Measurements from ENCODE around the gene ARRB2.

DNA sequence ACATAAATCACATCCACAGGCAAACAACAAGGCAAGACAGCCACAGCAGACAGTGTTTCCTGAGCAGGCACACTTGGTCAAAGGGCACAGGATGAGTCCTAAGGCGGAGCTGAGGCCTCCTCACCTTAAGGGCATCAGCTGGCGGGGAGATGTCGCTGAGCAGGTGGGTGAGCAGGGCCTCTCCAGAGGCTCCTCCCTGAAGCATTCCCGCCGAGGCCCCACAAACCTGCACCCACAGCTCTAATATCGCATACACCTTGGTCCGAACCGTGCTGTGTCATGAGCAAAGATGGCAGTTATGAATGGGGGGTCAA lies 35.8 kb upstream of the ARRB2 start:
- TF ChIP-seq ZFP3 (CRISPR knock-in tag; IDR thresholded peaks at IDR 0.05) (no peak), ISL1 (CRISPR knock-in tag; IDR thresholded peaks at IDR 0.05) (no peak), CSDC2 (CRISPR knock-in tag; IDR thresholded peaks at IDR 0.05) (no peak), PPARA (CRISPR knock-in tag; IDR thresholded peaks at IDR 0.05; ENCODE audit: borderline replicate concordance) (no peak), ZNF8 (CRISPR knock-in tag; IDR thresholded peaks at IDR 0.05) (no peak), SNAI2 (CRISPR knock-in tag; IDR thresholded peaks at IDR 0.05) (no peak), TSHZ2 (CRISPR knock-in tag; IDR thresholded peaks at IDR 0.05) (no peak), CREB5 (CRISPR knock-in tag; IDR thresholded peaks at IDR 0.05; ENCODE audit: low read depth) (no peak), OSR1 (CRISPR knock-in tag; IDR thresholded peaks at IDR 0.05) (no peak), ZNF70 (CRISPR knock-in tag; IDR thresholded peaks at IDR 0.05) (no peak), GLIS3 (CRISPR knock-in tag; IDR thresholded peaks at IDR 0.05) (no peak)
- TF ChIP-seq, protein P1, sequence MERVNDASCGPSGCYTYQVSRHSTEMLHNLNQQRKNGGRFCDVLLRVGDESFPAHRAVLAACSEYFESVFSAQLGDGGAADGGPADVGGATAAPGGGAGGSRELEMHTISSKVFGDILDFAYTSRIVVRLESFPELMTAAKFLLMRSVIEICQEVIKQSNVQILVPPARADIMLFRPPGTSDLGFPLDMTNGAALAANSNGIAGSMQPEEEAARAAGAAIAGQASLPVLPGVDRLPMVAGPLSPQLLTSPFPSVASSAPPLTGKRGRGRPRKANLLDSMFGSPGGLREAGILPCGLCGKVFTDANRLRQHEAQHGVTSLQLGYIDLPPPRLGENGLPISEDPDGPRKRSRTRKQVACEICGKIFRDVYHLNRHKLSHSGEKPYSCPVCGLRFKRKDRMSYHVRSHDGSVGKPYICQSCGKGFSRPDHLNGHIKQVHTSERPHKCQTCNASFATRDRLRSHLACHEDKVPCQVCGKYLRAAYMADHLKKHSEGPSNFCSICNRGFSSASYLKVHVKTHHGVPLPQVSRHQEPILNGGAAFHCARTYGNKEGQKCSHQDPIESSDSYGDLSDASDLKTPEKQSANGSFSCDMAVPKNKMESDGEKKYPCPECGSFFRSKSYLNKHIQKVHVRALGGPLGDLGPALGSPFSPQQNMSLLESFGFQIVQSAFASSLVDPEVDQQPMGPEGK (CRISPR knock-in tag; IDR thresholded peaks at IDR 0.05; ENCODE audit: borderline replicate concordance): no peak

Measured in SK-N-SH treated with all-trans-retinoic acid at 6 μM for 48 hours (cell line).